Peyer's patch (tissue), 4 donors: ENCODE results near the gene PLEKHO1. TPM values are rescaled to one million over a fixed set of nuclear protein-coding genes. Genes with fewer than 3 reads are reported as not detected.
A peak's percentile ranks its signal among the peaks of the same experiment; 100 is the strongest.
"Not testable (repeated sequence)": the region's sequence is repeated elsewhere in the genome, so short reads cannot be mapped to it uniquely, and the experiment has no call there.

Experiments used
- DNase-seq, 3 donors: peaks; one replicate each; pipeline ENCODE4 v3.0.0-alpha.2; 2017 to 2019
- H3K27ac ChIP-seq, 4 donors: fragments of 200-600 bp; sonication (generic); one replicate each; pipeline ENCODE4 v1.5.1; 2016 to 2019
- H3K27me3 ChIP-seq, 2 donors: fragments of 200-600 bp; sonication (generic); one replicate each; pipeline ENCODE4 v1.5.1; 2019
- H3K36me3 ChIP-seq, 3 donors: fragments of 200-600 bp; sonication (generic); one replicate each; pipeline ENCODE4 v1.5.1; 2016 to 2019
- H3K4me1 ChIP-seq, 4 donors: fragments of 200-600 bp; sonication (generic); one replicate each; pipeline ENCODE4 v1.5.1; 2016 to 2019
- H3K4me3 ChIP-seq, 4 donors: fragments of 200-600 bp; sonication (generic); 1 replicate in 3 of 4; 2 replicates in 1 of 4; pipeline ENCODE4 v1.5.1; 2016 to 2019; ENCODE audit warnings: mild to moderate bottlenecking in 1 of 4
- H3K9me3 ChIP-seq, 4 donors: fragments of 200-600 bp; sonication (generic); one replicate each; pipeline ENCODE4 v1.5.1; 2016 to 2019; ENCODE audit warnings: mild to moderate bottlenecking in 1 of 4
- CTCF ChIP-seq, 6 experiments: fragments of 450-650 bp in 4 of 6; fragments of 200-600 bp in 2 of 6; sonication (generic) in 1 of 6; IDR thresholded peaks; one replicate each; pipeline ENCODE4 v1.5.1; 2017 to 2019; ENCODE audit warnings: antibody characterized with exemption in 6 of 6, mild to moderate bottlenecking in 3 of 6, moderate library complexity in 1 of 6
- POLR2A ChIP-seq, 2 donors: fragments of 450-650 bp; IDR thresholded peaks; one replicate each; pipeline ENCODE4 v1.5.1; 2017; ENCODE audit warnings: antibody characterized with exemption in 2 of 2, mild to moderate bottlenecking in 2 of 2, moderate library complexity in 2 of 2
- total RNA-seq, 4 donors: library from RNA; depleted of rRNA; stranded (reverse); fragments of >200 nt; gene quantifications; one replicate each; pipeline ENCODE4 v1.1.0, GENCODE V29; 2016

The PLEKHO1 gene
- total RNA-seq, 4 donors from 2014 or later: 12.6 to 106 (median 29.6) TPM

GRCh38 chr1:150179867-150180266 is 30.2 kb downstream of the PLEKHO1 start:
- Histone ChIP-seq H3K27me3 (no peaks in the 10 kb centered on the region), H3K27ac (no peak overlapping the region)

GRCh38 chr1:150180474-150180873 is 30.8 kb downstream of the PLEKHO1 start:
- H3K9me3 ChIP-seq: no peaks in the 10 kb centered on the region
- H3K27me3 ChIP-seq: no peaks in the 10 kb centered on the region
- DNase-seq: no peak
- no peak overlapping the region for H3K27ac ChIP-seq
- H3K4me1 ChIP-seq: peaks cover 0 to 20% (median 0%) of the 10 kb centered on the region in 4 donors
- no peak for TF ChIP-seq CTCF (IDR thresholded peaks at IDR 0.05)
- no peak for TF ChIP-seq POLR2A (IDR thresholded peaks at IDR 0.05)
- no peak overlapping the region for H3K4me3 ChIP-seq
- no peaks in the 10 kb centered on the region for H3K36me3 ChIP-seq

More at GRCh38 chr1:150179867-150180266, 30.2 kb downstream of the PLEKHO1 start:
- no peaks in the 10 kb centered on the region for H3K36me3 ChIP-seq
- TF ChIP-seq POLR2A (IDR thresholded peaks at IDR 0.05) (no peak), CTCF (IDR thresholded peaks at IDR 0.05) (no peak)
- H3K4me1 ChIP-seq: peaks cover 0 to 20% (median 0%) of the 10 kb centered on the region in 4 donors
- no peak overlapping the region for H3K4me3 ChIP-seq
- DNase-seq: no peak
- H3K9me3 ChIP-seq: no peaks in the 10 kb centered on the region

GRCh38 chr1:150182247-150182646 is 32.5 kb downstream of the PLEKHO1 start:
- Histone ChIP-seq H3K36me3 (no peaks in the 10 kb centered on the region), H3K27me3 (no peaks in the 10 kb centered on the region), H3K9me3 (no peaks in the 10 kb centered on the region), H3K27ac (no peak overlapping the region), H3K4me3 (no peak overlapping the region), H3K4me1 (peaks cover 0 to 25% (median 0%) of the 10 kb centered on the region in 4 donors)
- TF ChIP-seq CTCF (IDR thresholded peaks at IDR 0.05): no peak
- TF ChIP-seq POLR2A (IDR thresholded peaks at IDR 0.05): no peak
- no peak for DNase-seq

- Histone ChIP-seq H3K9me3 (no peaks in the 10 kb centered on the region), H3K4me1 (peaks cover 0 to 21% (median 0%) of the 10 kb centered on the region in 4 donors), H3K4me3 (no peak overlapping the region), H3K36me3 (no peaks in the 10 kb centered on the region), H3K27me3 (no peaks in the 10 kb centered on the region), H3K27ac (no peak overlapping the region)
- TF ChIP-seq POLR2A (IDR thresholded peaks at IDR 0.05) (no peak), CTCF (IDR thresholded peaks at IDR 0.05) (no peak)
- DNase-seq: no peak
Measured at GRCh38 chr1:150183061-150183460, 33.3 kb downstream of the PLEKHO1 start.

- Histone ChIP-seq H3K9me3 (no peaks in the 10 kb centered on the region), H3K4me1 (peaks cover 0 to 10% (median 0%) of the 10 kb centered on the region in 4 donors), H3K36me3 (no peaks in the 10 kb centered on the region), H3K27ac (no peak overlapping the region), H3K4me3 (no peak overlapping the region), H3K27me3 (no peaks in the 10 kb centered on the region)
- no peak for TF ChIP-seq POLR2A (IDR thresholded peaks at IDR 0.05)
- TF ChIP-seq CTCF (IDR thresholded peaks at IDR 0.05): no peak
- DNase-seq: no peak
Measured at GRCh38 chr1:150185481-150185880, 35.8 kb downstream of the PLEKHO1 start.

- H3K36me3 ChIP-seq, H3K9me3 ChIP-seq, H3K27me3 ChIP-seq, H3K4me3 ChIP-seq, DNase-seq, H3K4me1 ChIP-seq: not testable (repeated sequence)
- H3K27ac ChIP-seq: peak overlapping the region in 1 of 4 donors; percentile 26
Measured at GRCh38 chr1:150186438-150186788, 36.7 kb downstream of the PLEKHO1 start.
